H1 (cell line): ENCODE measurements around the gene HSH2D. TPM values are rescaled to one million over a fixed set of nuclear protein-coding genes. Genes with fewer than 3 reads are reported as not detected.

Experiments used
- CTCF ChIA-PET: fragments of 300-600 bp; sonication (Branson Sonifier 250); formaldehyde crosslinking; loops from one replicate; lab custom pipeline; 2021; ENCODE audit not compliant: partially characterized antibody; lab: Charles Lee
- POLR2A ChIA-PET: fragments of 300-600 bp; sonication (Branson Sonifier 250); formaldehyde crosslinking; loops from one replicate; lab custom pipeline; 2021; ENCODE audit warnings: inconsistent platforms; ENCODE audit not compliant: partially characterized antibody; lab: Charles Lee
- DNase-seq, 2 experiments: peaks; one replicate each; pipeline versions ENCODE4 v3.0.0 to v3.0.0-alpha.2; 2010 to 2022; ENCODE audit warnings: low spot score in 2 of 2, low read depth in 1 of 2, mixed read lengths in 1 of 2
- FAIRE-seq: peaks from 2 replicates; lab custom pipeline; 2011; peaks lifted over from hg19 to GRCh38; lab: Jason Lieb, UNC
- H2AFZ ChIP-seq: 2 replicates; pipeline ENCODE4 v1.8.1; 2012; ENCODE audit warnings: low read length, inconsistent platforms
- H2AK5ac ChIP-seq: 2 replicates; pipeline ENCODE4 v1.6.1; 2013; ENCODE audit warnings: low read depth, low read length
- H2BK120ac ChIP-seq: replicated peaks from 2 replicates; pipeline ENCODE3; 2013; ENCODE audit warnings: low read depth, low read length, inconsistent platforms
- H2BK12ac ChIP-seq: 2 replicates; pipeline ENCODE4 v1.6.1; 2013; ENCODE audit warnings: low read depth, low read length
- H2BK15ac ChIP-seq: 2 replicates; pipeline ENCODE4 v1.6.1; 2013; ENCODE audit warnings: low read length
- H2BK20ac ChIP-seq: 2 replicates; pipeline ENCODE4 v1.6.1; 2013; ENCODE audit warnings: low read length
- H2BK5ac ChIP-seq: 2 replicates; pipeline ENCODE4 v1.6.1; 2013; ENCODE audit warnings: low read depth, low read length
- H3K14ac ChIP-seq: 2 replicates; pipeline ENCODE4 v1.6.1; 2013; ENCODE audit warnings: inconsistent platforms; ENCODE audit not compliant: insufficient read length
- H3K18ac ChIP-seq: 2 replicates; pipeline ENCODE4 v1.6.1; 2013; ENCODE audit warnings: low read length; ENCODE audit errors: extremely low read depth
- H3K23ac ChIP-seq: 2 replicates; pipeline ENCODE4 v1.6.1; 2013; ENCODE audit warnings: inconsistent platforms; ENCODE audit not compliant: insufficient read length
- H3K23me2 ChIP-seq: 2 replicates; pipeline ENCODE4 v1.6.1; 2013; ENCODE audit warnings: low read depth, low read length
- H3K27ac ChIP-seq: 2 replicates; pipeline ENCODE4 v1.6.1; 2011; ENCODE audit warnings: low read depth, low read length, inconsistent platforms
- H3K27me3 ChIP-seq, 4 experiments: replicated peaks in 1 of 4; 1 replicate in 1 of 4; 2 replicates in 3 of 4; pipeline versions ENCODE4 v1.6.1 to v1.8.1; 2011 to 2013; ENCODE audit warnings: low read length in 3 of 4, mild to moderate bottlenecking in 3 of 4, inconsistent platforms in 2 of 4, mixed read lengths in 2 of 4, moderate library complexity in 1 of 4; ENCODE audit not compliant: control insufficient read depth in 3 of 4, insufficient read depth in 3 of 4; ENCODE audit errors: extremely low read depth in 1 of 4
- H3K36me3 ChIP-seq, 4 experiments: 2 replicates each; pipeline versions ENCODE4 v1.6.1 to v1.8.1; 2011 to 2013; ENCODE audit warnings: mild to moderate bottlenecking in 4 of 4, low read length in 3 of 4, moderate library complexity in 2 of 4, control low read depth in 1 of 4, inconsistent platforms in 1 of 4; ENCODE audit not compliant: insufficient read depth in 4 of 4, control insufficient read depth in 2 of 4
- H3K4ac ChIP-seq: replicated peaks from 2 replicates; pipeline ENCODE3; 2013; ENCODE audit warnings: low read length, low read depth, mixed read lengths, inconsistent platforms; ENCODE audit not compliant: insufficient read length
- H3K4me1 ChIP-seq, 4 experiments: replicated peaks in 1 of 4; 1 replicate in 1 of 4; 2 replicates in 3 of 4; pipeline versions ENCODE4 v1.6.1 to v1.8.1; 2011 to 2013; ENCODE audit warnings: low read length in 3 of 4, inconsistent platforms in 2 of 4, mixed read lengths in 1 of 4; ENCODE audit not compliant: insufficient read depth in 4 of 4, control insufficient read depth in 3 of 4
- H3K4me2 ChIP-seq, 2 experiments: 2 replicates each; pipeline versions ENCODE4 v1.6.1 to v1.8.1; 2011 to 2013; ENCODE audit warnings: low read depth in 2 of 2, low read length in 2 of 2, control low read depth in 1 of 2, inconsistent platforms in 1 of 2, mild to moderate bottlenecking in 1 of 2; ENCODE audit not compliant: insufficient read depth in 1 of 2
- H3K4me3 ChIP-seq, 4 experiments: fragments of 200-600, 300-600 bp in 1 of 4; sonication (generic), shearing (Covaris generic), sonication (Bioruptor Twin) in 1 of 4; 2 replicates each; pipeline versions ENCODE4 v1.5.1 to v1.8.1; 2011 to 2016; ENCODE audit warnings: low read length in 4 of 4, low read depth in 3 of 4, control low read depth in 2 of 4, inconsistent platforms in 2 of 4, mild to moderate bottlenecking in 2 of 4, mixed read lengths in 1 of 4, moderate library complexity in 1 of 4; ENCODE audit not compliant: insufficient read depth in 2 of 4; ENCODE audit errors: extremely low read depth in 1 of 4
- H3K56ac ChIP-seq: replicated peaks from 2 replicates; pipeline ENCODE3; 2013; ENCODE audit warnings: low read depth, mild to moderate bottlenecking, mixed read lengths, low read length, inconsistent platforms; ENCODE audit not compliant: insufficient read length
- H3K79me1 ChIP-seq: 2 replicates; pipeline ENCODE4 v1.6.1; 2013; ENCODE audit warnings: low read depth, low read length, control low read depth
- H3K79me2 ChIP-seq, 2 experiments: 2 replicates each; pipeline versions ENCODE4 v1.6.1 to v1.8.1; 2012 to 2013; ENCODE audit warnings: low read length in 2 of 2, mild to moderate bottlenecking in 2 of 2, inconsistent platforms in 1 of 2; ENCODE audit not compliant: insufficient read depth in 2 of 2, control insufficient read depth in 1 of 2
- H3K9ac ChIP-seq, 4 experiments: replicated peaks in 1 of 4; 1 replicate in 1 of 4; 2 replicates in 3 of 4; pipeline versions ENCODE4 v1.6.1 to v1.8.1; 2011 to 2013; ENCODE audit warnings: low read depth in 3 of 4, low read length in 3 of 4, control low read depth in 2 of 4, mild to moderate bottlenecking in 2 of 4, moderate library complexity in 2 of 4, inconsistent platforms in 1 of 4; ENCODE audit errors: extremely low read depth in 1 of 4
- H3K9me3 ChIP-seq, 2 experiments: 2 replicates each; pipeline versions ENCODE4 v1.6.1 to v1.8.1; 2012 to 2013; ENCODE audit warnings: mild to moderate bottlenecking in 2 of 2, moderate library complexity in 2 of 2, control low read depth in 1 of 2, inconsistent platforms in 1 of 2, low read depth in 1 of 2, low read length in 1 of 2, mixed read lengths in 1 of 2; ENCODE audit not compliant: insufficient read depth in 2 of 2
- H4K20me1 ChIP-seq, 2 experiments: replicated peaks in 1 of 2; 2 replicates each; pipeline versions ENCODE3 to v1.8.1; 2011 to 2013; ENCODE audit warnings: inconsistent platforms in 2 of 2, low read length in 2 of 2, mild to moderate bottlenecking in 1 of 2; ENCODE audit not compliant: insufficient read depth in 2 of 2, control insufficient read depth in 1 of 2
- H4K5ac ChIP-seq: 2 replicates; pipeline ENCODE4 v1.6.1; 2013; ENCODE audit warnings: low read length, low read depth, mixed read lengths, inconsistent platforms; ENCODE audit not compliant: insufficient read length
- H4K8ac ChIP-seq: 2 replicates; pipeline ENCODE4 v1.8.0; 2013; ENCODE audit warnings: mild to moderate bottlenecking, moderate library complexity, low read length, inconsistent platforms; ENCODE audit not compliant: insufficient read depth; ENCODE audit errors: extremely low read depth
- H4K91ac ChIP-seq: replicated peaks from 2 replicates; pipeline ENCODE3; 2013; ENCODE audit warnings: low read length, mixed read lengths, inconsistent platforms; ENCODE audit not compliant: insufficient read length
- WGBS, 2 experiments: shearing (Covaris generic) in 1 of 2; methylation state at CpG; one replicate each; pipeline versions ENCODE4 v1.1.6 to v1.1.7; 2013 to 2015; ENCODE audit warnings: low lambda C conversion rate in 2 of 2, mixed read lengths in 2 of 2, inconsistent platforms in 1 of 2, low coverage in 1 of 2, missing lambda C conversion rate in 1 of 2; ENCODE audit not compliant: insufficient replicate concordance in 2 of 2, insufficient coverage in 1 of 2, insufficient read length in 1 of 2; ENCODE audit errors: extremely low coverage in 1 of 2, missing lambda C conversion rate in 1 of 2; 5-methylcytosine and 5-hydroxymethylcytosine counted together
- long read RNA-seq, 2 experiments: library from RNA in 1 of 2; library from capped mRNA in 1 of 2; stranded (forward); transcript quantifications; one replicate each; pipeline ENCODE4 v2.0.0, GENCODE V29; 2021; ENCODE audit warnings: inconsistent platforms in 1 of 2
- polyA minus RNA-seq, 3 experiments: library from RNA; depleted of rRNA, polyadenylated mRNA; stranded (reverse); fragments of >200 nt; gene quantifications; 1 replicate in 2 of 3; 2 replicates in 1 of 3; pipeline ENCODE4 v1.2.3, GENCODE V29; 2011
- polyA plus RNA-seq, 7 experiments: library from polyadenylated mRNA; depleted of rRNA in 3 of 7; stranded (reverse) in 5 of 7; unstranded in 2 of 7; fragments of >200 nt in 5 of 7; fragments of 200-250 nt in 2 of 7; gene quantifications; 1 replicate in 5 of 7; 2 replicates in 1 of 7; 4 replicates in 1 of 7; pipeline versions ENCODE4 v1.2.1 to v1.2.3, GENCODE V29; 2011 to 2013; ENCODE audit warnings: missing spikeins in 2 of 7, mixed read lengths in 2 of 7
- total RNA-seq: library from RNA; stranded (reverse); fragmentation: NEBNext Ultra II Directional; extraction: Animal tissue kit (Norgen Biotek cat#: 25700); gene quantifications from 2 replicates; pipeline ENCODE4 v1.2.1, GENCODE V29; 2021

Gene HSH2D, protein sequence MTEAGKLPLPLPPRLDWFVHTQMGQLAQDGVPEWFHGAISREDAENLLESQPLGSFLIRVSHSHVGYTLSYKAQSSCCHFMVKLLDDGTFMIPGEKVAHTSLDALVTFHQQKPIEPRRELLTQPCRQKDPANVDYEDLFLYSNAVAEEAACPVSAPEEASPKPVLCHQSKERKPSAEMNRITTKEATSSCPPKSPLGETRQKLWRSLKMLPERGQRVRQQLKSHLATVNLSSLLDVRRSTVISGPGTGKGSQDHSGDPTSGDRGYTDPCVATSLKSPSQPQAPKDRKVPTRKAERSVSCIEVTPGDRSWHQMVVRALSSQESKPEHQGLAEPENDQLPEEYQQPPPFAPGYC
- total RNA-seq (0.67 and 0.75 TPM in 2 replicates), polyA plus RNA-seq (2011; rRNA removed) (1.6 and 2.2 TPM in 2 replicates), polyA minus RNA-seq (2011; rRNA and poly(A)+ RNA removed) (0.61 and 1.0 TPM in 2 replicates)
- 2.0 TPM for polyA plus RNA-seq (2011; cell fraction: cytosol; rRNA removed)
- polyA plus RNA-seq (2011; cell fraction: nucleus; rRNA removed): 2.4 TPM
- 0.88 to 1.6 TPM (median 1.2 TPM) in 4 replicates for polyA plus RNA-seq (2012, experiment 1 of 2)
- 0.80 TPM for polyA plus RNA-seq (2012, experiment 2 of 2)
- 1.5 TPM for polyA plus RNA-seq (2013, experiment 1 of 2)
- 1.0 TPM for polyA plus RNA-seq (2013, experiment 2 of 2)
- 2.6 TPM for polyA minus RNA-seq (2011; cell fraction: cytosol; rRNA and poly(A)+ RNA removed)
- 1.2 TPM for polyA minus RNA-seq (2011; cell fraction: nucleus; rRNA and poly(A)+ RNA removed)
- long read RNA-seq, experiment 1: 0 reads
- long read RNA-seq, experiment 2: 0 reads

GRCh38 chr19:16143399-16144215, at the start of gene HSH2D:
TSS of gene HSH2D (plus strand) at chr19:16143685. CDS start at chr19:16148751, 5,066 bp downstream.
- Histone ChIP-seq H3K4me2 (peak within 1 kb of the TSS; percentile 33 to 34; a peak in 1 of 4 replicates), H3K9ac (no peak within 1 kb of the TSS)
- DNase-seq: peak; percentile 59 to 63

More at GRCh38 chr19:16143399-16144215, at the start of gene HSH2D:
- Histone ChIP-seq H3K9me3 (no peaks in the 10 kb centered on the region), H3K4me1 (peaks cover 0 to 5% (median 1%) of the 10 kb centered on the region in 4 experiments; a peak in 2 of 7 replicates), H3K4ac (peak within 1 kb of the TSS; percentile 28), H2BK5ac (peak within 1 kb of the TSS; percentile 52; the same call in 1 of the 2 replicates), H4K5ac (no peak within 1 kb of the TSS), H3K4me3 (peak within 1 kb of the TSS in 1 of 4 experiments; percentile 35; a peak in 2 of 8 replicates), H3K56ac (no peak within 1 kb of the TSS), H3K23me2 (peaks cover 3% of the 10 kb centered on the region; the same call in 1 of the 2 replicates), H3K27me3 (no peaks in the 10 kb centered on the region), H4K8ac (peak within 1 kb of the TSS; percentile 62), H2BK12ac (peak within 1 kb of the TSS; percentile 60), H3K27ac (no peak within 1 kb of the TSS), H3K79me2 (no peaks in the 10 kb centered on the region), H3K23ac (no peak within 1 kb of the TSS), H4K91ac (peak within 1 kb of the TSS; percentile 85), H3K14ac (no peak within 1 kb of the TSS), H3K18ac (peak within 1 kb of the TSS; percentile 27; the same call in 1 of the 2 replicates), H2BK20ac (0 out of 2 replicates have a peak within 1 kb of the TSS, but pooled peaks have one; percentile 48), H2BK120ac (no peak within 1 kb of the TSS), H3K79me1 (no peaks in the 10 kb centered on the region), H4K20me1 (no peaks in the 10 kb centered on the region), H2BK15ac (0 out of 2 replicates have a peak within 1 kb of the TSS, but pooled peaks have one; percentile 31), H2AFZ (peak within 1 kb of the TSS; percentile 77; the same call in 1 of the 2 replicates), H3K36me3 (no peaks in the 10 kb centered on the region), H2AK5ac (no peak within 1 kb of the TSS)
- ChIA-PET CTCF (interaction anchor here (0.6 to 1.7 kb wide), 7 partner anchors 10 to 677 kb away, joined by 3 to 7 read pairs (median 4); partner anchors contain the start of gene FAM32A), POLR2A (interaction anchor here (0.8 to 3.5 kb wide), 8 partner anchors 8 to 69 kb away, joined by 3 to 22 read pairs (median 4); partner anchors contain the start of gene TPM4)
- no peak for FAIRE-seq
- WGBS, 2 experiments: 51% methylated on average over 13 of the region's 13 CpGs; no CpG with 5 or more reads in 1 of the 2 experiments
